ENCODE measurements around the gene SGCA.

DNA sequence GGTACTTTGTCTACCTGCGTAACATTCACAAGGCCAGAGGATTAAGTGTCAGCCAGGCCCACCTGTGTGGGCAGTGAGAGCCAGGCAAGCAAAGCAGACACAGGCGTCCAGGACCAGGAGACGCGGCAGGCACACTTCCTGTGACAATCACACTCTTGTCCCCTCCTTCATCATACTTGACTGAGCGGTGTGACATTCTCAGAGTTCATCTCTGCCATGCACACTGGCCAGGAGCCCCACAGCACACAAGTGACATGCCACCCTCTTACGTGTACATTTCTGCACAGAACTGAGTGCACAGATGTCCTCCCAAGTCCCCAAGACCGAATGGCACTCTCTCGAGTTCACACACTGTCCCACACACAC lies 24.1 kb upstream of the SGCA start:
- TF ChIP-seq, protein P1, sequence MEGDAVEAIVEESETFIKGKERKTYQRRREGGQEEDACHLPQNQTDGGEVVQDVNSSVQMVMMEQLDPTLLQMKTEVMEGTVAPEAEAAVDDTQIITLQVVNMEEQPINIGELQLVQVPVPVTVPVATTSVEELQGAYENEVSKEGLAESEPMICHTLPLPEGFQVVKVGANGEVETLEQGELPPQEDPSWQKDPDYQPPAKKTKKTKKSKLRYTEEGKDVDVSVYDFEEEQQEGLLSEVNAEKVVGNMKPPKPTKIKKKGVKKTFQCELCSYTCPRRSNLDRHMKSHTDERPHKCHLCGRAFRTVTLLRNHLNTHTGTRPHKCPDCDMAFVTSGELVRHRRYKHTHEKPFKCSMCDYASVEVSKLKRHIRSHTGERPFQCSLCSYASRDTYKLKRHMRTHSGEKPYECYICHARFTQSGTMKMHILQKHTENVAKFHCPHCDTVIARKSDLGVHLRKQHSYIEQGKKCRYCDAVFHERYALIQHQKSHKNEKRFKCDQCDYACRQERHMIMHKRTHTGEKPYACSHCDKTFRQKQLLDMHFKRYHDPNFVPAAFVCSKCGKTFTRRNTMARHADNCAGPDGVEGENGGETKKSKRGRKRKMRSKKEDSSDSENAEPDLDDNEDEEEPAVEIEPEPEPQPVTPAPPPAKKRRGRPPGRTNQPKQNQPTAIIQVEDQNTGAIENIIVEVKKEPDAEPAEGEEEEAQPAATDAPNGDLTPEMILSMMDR (IDR thresholded peaks at IDR 0.05): no peak
- no peak for TF ChIP-seq POLR2A (IDR thresholded peaks at IDR 0.05)

Data from esophagus squamous epithelium (tissue), 4 donors.